K562 (cell line): ENCODE data around the gene SPANXN3.

ENCODE experiments used
- BCOR ChIP-seq: fragments of 450-650 bp; IDR thresholded peaks from 2 replicates; pipeline ENCODE4 v1.6.1; 2016
- BRCA1 ChIP-seq, 2 experiments: fragments of 450-650 bp in 1 of 2; sonication (generic) in 1 of 2; formaldehyde crosslinking in 1 of 2; IDR thresholded peaks; 2 replicates each; pipeline versions ENCODE4 v1.5.0 to v1.6.1; 2017 to 2020; ENCODE audit warnings: mild to moderate bottlenecking in 1 of 2, missing genetic modification reagents in 1 of 2
- POLR2A ChIP-seq: fragments of 450-650 bp; conservative IDR thresholded peaks from 2 replicates; pipeline ENCODE4 v1.6.1; 2016
- ZFX ChIP-seq: sonication (generic); formaldehyde crosslinking; IDR thresholded peaks from 2 replicates; pipeline ENCODE4 v1.8.0; 2022; ENCODE audit warnings: mild to moderate bottlenecking, missing genetic modification reagents, moderate library complexity
- TF ChIP-seq, protein P1 (sequence below), 3 experiments: IDR thresholded peaks in 2 of 3; conservative IDR thresholded peaks in 1 of 3; 2 replicates each; pipeline ENCODE4 v1.5.1; 2011 to 2012; ENCODE audit warnings: low read length in 3 of 3, mild to moderate bottlenecking in 3 of 3, control low read depth in 2 of 3, improper control_type of control experiment in 1 of 3, inconsistent platforms in 1 of 3, low read depth in 1 of 3, mixed read lengths in 1 of 3, moderate library complexity in 1 of 3; ENCODE audit not compliant: insufficient read depth in 2 of 3

DNA sequence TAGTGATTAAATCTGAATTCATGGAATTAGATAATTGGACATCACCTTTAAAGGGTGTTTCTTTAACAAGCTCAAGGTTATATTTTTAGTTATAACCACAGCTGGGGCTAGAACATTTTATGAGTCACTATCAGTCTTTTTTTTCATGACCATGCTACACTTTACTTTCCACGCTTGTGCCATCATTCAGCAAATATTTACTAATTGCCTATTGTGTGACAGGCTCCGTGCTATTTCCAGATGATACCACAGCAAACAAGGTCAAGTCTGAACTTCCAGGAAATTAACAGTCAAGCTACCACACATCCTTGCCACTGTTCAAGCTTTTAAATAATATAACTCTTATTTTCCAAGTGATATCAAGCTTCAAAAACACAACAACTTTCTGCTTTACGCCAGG, 16.5 kb downstream of the SPANXN3 start:
- TF ChIP-seq, protein P1, sequence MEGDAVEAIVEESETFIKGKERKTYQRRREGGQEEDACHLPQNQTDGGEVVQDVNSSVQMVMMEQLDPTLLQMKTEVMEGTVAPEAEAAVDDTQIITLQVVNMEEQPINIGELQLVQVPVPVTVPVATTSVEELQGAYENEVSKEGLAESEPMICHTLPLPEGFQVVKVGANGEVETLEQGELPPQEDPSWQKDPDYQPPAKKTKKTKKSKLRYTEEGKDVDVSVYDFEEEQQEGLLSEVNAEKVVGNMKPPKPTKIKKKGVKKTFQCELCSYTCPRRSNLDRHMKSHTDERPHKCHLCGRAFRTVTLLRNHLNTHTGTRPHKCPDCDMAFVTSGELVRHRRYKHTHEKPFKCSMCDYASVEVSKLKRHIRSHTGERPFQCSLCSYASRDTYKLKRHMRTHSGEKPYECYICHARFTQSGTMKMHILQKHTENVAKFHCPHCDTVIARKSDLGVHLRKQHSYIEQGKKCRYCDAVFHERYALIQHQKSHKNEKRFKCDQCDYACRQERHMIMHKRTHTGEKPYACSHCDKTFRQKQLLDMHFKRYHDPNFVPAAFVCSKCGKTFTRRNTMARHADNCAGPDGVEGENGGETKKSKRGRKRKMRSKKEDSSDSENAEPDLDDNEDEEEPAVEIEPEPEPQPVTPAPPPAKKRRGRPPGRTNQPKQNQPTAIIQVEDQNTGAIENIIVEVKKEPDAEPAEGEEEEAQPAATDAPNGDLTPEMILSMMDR (IDR thresholded peaks at IDR 0.05 in 2 of 3, conservative IDR thresholded peaks at IDR 0.05 in 1 of 3; ENCODE audit: insufficient read depth in 2 of 3, low read depth in 1 of 3, low read length in 3 of 3) = no peak
- TF ChIP-seq BCOR = no peak
- TF ChIP-seq POLR2A = no peak
- no peak for TF ChIP-seq ZFX (CRISPR knock-in tag)
- no peak for TF ChIP-seq BRCA1 (IDR thresholded peaks at IDR 0.05)
- TF ChIP-seq BRCA1 (CRISPR knock-in tag; IDR thresholded peaks at IDR 0.05) = no peak
